HL-60 (cell line): ENCODE data around the gene CASD1.

Source experiments
- CTCF ChIP-seq: IDR thresholded peaks from one replicate; pipeline ENCODE4 v1.5.1; 2011; ENCODE audit warnings: low read length, control low read depth, inconsistent platforms; ENCODE audit not compliant: insufficient read depth
- POLR2AphosphoS5 ChIP-seq: IDR thresholded peaks from 2 replicates; pipeline ENCODE4 v1.6.1; 2012; ENCODE audit warnings: low read depth

- TF ChIP-seq CTCF (no peak), POLR2AphosphoS5 (no peak)
These were observed 18.2 kb upstream of the CASD1 start for GRCh38 chr7:94491410-94491809.
